GM21447 (cell line): Measurements from ENCODE around the gene ATP11A.
"Not testable (repeated sequence)": the region's sequence is repeated elsewhere in the genome, so short reads cannot be mapped to it uniquely, and the experiment has no call there.

Source experiments
- ATAC-seq: cut with Tn5 transposase; IDR thresholded peaks from one replicate; pipeline ENCODE4 v1.9.1; 2021; ENCODE audit not compliant: unreplicated experiment

The ATP11A gene

GRCh38 chr13:112708560-112709240 is 18.9 kb downstream of the ATP11A start:
- ATAC-seq: no peak

- ATAC-seq: not testable (repeated sequence)
Measured at GRCh38 chr13:112709316-112709715, 19.5 kb downstream of the ATP11A start.

GRCh38 chr13:112709825-112710783 is 20.3 kb downstream of the ATP11A start:
- no peak for ATAC-seq

- ATAC-seq: no peak
Measured at GRCh38 chr13:112710855-112711527, 21.2 kb downstream of the ATP11A start.

GRCh38 chr13:112711528-112712265 is 21.9 kb downstream of the ATP11A start:
- ATAC-seq: peak; percentile 73

- ATAC-seq: no peak
Measured at GRCh38 chr13:112712451-112713207, 22.8 kb downstream of the ATP11A start.

GRCh38 chr13:112713517-112714253 is 23.8 kb downstream of the ATP11A start:
- no peak for ATAC-seq

- no peak for ATAC-seq
Measured at GRCh38 chr13:112714376-112715174, 24.7 kb downstream of the ATP11A start.

- ATAC-seq: no peak
Measured at GRCh38 chr13:112715210-112715609, 25.4 kb downstream of the ATP11A start.

GRCh38 chr13:112715715-112716460 is 26.1 kb downstream of the ATP11A start:
- no peak for ATAC-seq

- no peak for ATAC-seq
Measured at GRCh38 chr13:112716461-112716820, 26.6 kb downstream of the ATP11A start.

GRCh38 chr13:112716841-112717520 is 27.1 kb downstream of the ATP11A start:
- ATAC-seq: no peak

GRCh38 chr13:112718318-112718717 is 28.5 kb downstream of the ATP11A start:
- no peak for ATAC-seq

GRCh38 chr13:112719016-112719415 is 29.2 kb downstream of the ATP11A start:
- no peak for ATAC-seq

GRCh38 chr13:112719556-112719955 is 29.7 kb downstream of the ATP11A start:
- ATAC-seq: no peak

- ATAC-seq: no peak
Measured at GRCh38 chr13:112720251-112720650, 30.4 kb downstream of the ATP11A start.

GRCh38 chr13:112720814-112721197 is 31.0 kb downstream of the ATP11A start:
- no peak for ATAC-seq
